Effector CD8-positive, alpha-beta T cell (primary cell): ENCODE results near the gene STOX1.
"Not testable (repeated sequence)": the region's sequence is repeated elsewhere in the genome, so short reads cannot be mapped to it uniquely, and the experiment has no call there.

Experiments
- DNase-seq: peaks from one replicate; lab custom pipeline; 2025; lab: John Stamatoyannopoulos, UW
- total RNA-seq, 4 experiments: gene quantifications; one replicate each; lab custom pipeline; 2026; lab: John Stamatoyannopoulos, UW

Gene STOX1, protein sequence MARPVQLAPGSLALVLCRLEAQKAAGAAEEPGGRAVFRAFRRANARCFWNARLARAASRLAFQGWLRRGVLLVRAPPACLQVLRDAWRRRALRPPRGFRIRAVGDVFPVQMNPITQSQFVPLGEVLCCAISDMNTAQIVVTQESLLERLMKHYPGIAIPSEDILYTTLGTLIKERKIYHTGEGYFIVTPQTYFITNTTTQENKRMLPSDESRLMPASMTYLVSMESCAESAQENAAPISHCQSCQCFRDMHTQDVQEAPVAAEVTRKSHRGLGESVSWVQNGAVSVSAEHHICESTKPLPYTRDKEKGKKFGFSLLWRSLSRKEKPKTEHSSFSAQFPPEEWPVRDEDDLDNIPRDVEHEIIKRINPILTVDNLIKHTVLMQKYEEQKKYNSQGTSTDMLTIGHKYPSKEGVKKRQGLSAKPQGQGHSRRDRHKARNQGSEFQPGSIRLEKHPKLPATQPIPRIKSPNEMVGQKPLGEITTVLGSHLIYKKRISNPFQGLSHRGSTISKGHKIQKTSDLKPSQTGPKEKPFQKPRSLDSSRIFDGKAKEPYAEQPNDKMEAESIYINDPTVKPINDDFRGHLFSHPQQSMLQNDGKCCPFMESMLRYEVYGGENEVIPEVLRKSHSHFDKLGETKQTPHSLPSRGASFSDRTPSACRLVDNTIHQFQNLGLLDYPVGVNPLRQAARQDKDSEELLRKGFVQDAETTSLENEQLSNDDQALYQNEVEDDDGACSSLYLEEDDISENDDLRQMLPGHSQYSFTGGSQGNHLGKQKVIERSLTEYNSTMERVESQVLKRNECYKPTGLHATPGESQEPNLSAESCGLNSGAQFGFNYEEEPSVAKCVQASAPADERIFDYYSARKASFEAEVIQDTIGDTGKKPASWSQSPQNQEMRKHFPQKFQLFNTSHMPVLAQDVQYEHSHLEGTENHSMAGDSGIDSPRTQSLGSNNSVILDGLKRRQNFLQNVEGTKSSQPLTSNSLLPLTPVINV
- 0 to 1.1 (median 0.61) reads per million in 4 experiments for total RNA-seq

DNA sequence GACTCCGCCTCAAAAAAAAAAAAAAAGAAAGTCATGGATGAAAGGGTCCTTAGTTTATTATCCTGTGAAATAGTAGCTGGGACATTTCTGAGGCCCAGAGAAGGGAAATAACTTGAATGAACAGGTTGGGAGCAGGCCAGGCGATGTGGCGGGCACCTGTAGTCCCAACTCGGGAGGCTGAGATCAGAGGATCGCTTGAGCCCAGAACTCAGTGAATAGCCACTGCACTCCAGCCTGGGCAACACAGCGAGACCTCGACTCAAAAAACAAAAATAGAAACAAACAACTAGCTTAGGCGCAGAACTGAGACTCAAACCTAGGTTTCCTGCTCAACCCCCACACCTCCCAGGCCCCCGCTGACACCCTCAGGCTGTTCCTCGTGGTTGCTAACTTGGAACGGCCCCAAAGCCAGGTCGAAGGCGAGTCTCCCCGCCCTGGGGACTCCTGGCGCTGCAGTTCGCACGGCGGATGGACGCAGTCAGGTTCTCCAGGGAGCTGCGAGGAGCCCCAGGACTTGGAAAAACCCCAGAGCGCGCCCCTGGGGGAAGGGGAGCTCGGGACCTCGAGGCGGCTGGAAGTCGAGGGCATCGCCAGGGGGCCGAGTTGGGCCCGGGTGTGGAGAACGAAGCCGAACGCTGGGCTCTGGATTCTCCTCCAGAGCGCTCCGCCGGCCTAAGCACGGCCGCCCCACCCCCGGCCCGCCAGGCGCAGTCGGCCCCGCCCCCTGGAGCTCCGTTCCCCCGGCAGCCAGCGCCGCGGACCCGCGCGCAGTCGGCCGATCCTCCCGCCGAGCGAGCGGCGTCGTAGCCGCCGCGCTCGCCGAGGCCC is at the start of gene STOX1:
TSS of gene STOX1 (plus strand) at position 768 of the 828 bp plus-strand sequence. CDS start 93 bp downstream, outside the sequence.
- peak; percentile 21 for DNase-seq

DNA sequence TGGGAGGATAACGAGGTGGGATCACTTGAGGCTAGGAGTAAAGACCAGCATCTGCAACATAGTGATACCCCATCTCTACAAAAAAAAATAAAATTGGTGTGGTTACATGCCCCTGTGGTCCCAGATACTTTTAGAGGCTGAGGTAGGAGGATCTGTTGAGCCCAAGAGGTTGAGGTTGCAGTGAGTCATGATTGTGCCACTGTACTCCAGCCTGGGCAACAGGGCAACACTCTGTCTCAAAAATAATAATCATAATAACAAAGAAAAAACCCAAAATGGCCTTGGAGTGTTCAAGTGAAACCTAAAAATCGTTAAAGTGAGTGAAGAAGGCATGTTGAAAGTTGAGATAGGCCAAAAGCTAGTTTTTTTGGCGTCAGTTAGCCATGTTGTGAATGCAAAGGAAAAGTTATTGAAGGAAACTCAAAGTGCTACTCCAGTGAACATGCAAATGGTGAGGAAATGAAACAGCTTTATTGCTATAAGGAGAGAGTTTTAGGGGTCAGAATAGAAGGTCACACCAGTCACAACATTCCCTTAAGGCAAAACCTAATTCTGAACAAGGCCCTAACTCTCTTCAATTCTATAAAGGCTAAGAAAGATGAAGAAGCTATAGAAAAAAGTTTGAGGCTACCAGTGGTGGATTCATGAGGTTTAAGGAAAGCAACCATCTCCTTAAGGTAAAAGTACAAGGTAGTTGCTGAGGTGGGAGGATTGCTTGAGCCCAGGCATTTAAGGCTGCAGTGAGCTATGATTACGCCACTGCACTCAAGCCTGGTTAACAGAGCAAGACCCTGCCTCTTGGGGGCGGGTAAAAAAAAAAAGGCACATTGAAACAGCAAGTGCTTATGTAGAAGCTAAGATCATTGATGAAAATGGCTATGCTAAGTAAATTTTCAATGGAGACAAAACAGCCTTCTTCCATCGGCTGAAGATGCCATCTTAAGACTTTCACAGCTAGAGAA is 45.4 kb upstream of the STOX1 start:
- DNase-seq, result no peak

DNA sequence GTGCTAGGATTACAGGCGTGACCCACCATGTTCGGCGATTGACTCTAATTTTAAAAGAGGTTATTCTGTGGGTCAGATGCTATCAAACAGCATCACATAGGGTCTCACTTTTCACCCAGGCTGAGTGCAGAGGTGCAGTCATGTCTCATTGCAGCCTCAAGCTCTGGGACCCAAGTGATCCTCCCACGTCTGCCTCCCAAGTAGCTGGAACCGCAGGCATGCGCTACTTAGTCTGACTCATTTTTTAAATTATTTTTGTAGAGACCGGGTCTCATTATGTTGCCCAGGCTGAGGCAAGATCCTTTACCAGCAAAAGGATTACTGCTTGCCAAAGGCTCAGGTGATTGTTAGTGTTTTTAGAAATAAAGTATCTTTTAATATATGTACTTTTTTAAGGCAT is 42.9 kb upstream of the STOX1 start:
- no peak for DNase-seq

DNA sequence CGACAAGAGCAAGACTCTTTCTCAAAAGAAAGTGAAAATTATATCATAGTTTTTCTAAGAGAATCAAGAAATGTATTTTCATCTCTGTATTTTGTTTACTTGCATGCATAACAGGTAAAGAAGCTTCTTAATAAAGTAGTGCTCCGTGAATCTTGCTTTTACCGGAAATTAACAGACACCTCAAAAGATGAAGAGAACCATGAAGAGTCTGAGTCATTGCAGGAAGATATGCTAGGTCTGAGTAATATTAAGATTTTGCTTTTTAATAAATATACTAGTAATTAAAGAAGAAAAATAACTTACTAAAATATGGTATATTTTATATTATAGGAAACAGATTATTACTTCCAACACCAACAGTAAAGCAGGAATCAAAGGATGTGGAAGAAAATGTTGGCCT is 39.5 kb upstream of the STOX1 start:
- no peak for DNase-seq

DNA sequence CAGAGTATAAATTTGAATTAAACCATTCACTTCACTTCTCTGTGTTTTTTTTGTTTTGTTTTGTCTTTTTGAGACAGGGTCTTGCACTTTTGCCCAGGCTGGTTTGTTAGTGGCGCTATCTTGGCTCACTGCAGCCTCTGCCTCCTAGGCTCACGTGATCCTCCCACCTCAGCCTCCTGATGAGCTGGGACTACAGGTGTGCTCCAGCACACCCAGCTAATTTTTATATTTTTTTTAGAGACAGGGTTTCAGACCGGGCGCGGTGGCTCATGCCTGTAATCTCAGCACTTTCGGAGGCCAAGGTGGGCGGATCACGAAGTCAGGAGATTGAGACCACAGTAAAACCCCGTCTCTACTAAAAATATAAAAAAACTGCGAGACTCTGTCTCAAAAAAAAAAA is 36.9 kb upstream of the STOX1 start:
- no peak for DNase-seq

DNA sequence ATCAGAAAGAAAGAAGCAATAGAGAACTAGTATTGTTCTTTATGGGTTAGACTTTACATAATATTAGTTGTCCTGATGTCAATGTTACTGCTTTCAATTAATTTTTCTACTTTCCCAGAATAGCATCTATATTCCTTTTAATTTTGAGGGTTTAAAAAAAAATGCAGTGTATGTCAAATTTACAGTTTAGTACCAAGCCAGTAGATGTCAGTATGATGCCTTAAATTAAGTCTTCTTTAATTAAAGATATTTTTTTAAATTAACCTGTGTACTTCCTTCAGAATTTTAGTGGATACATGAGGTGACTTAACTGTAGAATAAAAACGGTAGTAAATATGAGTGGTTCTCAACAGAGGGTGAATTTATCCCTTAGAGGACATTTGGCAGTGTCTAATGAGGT is 35.2 kb upstream of the STOX1 start:
- no peak for DNase-seq

DNA sequence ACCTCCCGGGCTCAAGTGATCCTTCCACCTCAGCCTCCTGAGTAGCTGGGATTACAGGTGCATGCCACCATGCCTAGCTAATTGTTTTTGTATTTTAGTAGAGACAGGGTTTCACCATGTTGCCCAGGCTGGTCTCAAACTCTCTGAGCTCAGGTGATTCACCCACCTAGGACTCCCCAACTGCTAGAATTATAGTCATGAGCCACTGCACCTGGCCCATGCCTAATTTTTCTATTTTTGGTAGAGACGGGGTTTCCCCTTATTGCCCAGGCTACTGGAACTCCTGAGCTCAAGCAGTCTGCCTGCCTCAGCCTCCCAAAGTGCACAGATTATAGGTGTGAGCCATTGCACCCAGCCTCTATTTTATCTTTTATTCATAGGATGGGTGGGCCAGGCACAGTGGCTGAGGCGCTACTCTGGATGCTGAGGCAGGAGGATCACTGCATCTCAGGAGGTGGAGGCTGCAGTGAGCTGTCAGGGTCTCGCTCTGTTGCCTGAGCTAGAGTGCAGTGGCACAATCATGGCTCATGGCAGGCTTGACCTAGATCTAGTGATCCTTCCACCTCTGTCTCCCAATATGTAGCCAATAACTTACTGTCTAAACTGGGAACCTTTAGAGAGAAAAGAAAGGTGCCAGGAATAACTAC is 31.3 kb upstream of the STOX1 start:
- DNase-seq, result no peak

DNA sequence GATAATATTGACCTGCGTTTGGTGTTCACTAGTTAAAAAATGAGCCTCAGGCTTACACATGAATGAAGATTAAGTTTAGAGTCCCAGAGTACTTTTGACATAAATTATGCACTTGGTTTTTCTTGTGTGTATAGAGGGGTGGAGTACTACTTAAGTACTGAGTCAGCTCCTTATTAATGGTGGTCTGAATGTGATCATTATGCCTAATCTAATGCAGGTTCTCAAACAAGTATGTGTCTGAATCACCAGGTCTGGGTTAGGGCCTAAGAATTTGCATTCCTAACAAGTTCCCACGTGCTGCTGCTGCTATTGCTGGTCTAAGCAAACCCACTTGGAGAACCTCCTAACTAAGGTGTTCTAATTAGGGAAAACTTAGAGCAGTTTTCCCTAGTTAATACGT is 30.7 kb upstream of the STOX1 start:
- no peak for DNase-seq

DNA sequence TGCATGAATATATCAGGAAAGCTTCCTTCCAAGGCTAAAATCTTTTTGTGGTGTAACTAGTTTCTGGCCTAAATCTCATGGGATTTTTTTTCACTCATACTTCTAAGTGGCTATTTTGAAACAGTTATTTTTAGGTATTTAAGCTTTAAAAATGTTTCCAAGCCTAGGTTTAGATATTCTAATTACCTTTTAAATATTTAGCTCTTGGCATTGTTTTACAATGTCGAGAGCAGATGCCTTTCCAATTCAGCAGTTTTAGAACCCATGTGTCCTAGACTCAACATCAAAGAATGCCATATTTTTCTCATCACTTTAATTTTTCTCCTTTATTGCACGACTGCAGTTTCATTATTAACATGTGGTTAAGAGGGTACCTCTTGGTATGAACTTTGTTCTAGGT is 27.1 kb upstream of the STOX1 start:
- no peak for DNase-seq

DNA sequence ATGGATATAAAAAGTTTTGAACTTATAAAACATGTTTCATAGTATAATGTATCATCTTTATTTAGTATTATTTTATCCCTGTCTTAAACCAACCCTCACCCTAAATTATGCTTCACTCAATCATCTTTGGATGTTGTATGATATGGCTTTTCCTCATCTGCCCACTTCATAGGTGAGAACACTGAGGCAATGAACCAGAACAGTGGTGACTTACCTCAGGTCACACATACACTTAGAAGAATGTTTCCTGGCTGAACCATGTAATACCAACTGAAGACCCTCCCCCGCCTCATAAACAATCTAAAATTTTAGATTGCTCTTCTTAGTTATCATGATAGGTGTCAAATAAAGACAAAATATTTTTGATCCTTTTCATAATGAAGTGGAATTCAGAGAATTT is 22.6 kb upstream of the STOX1 start:
- no peak for DNase-seq

DNA sequence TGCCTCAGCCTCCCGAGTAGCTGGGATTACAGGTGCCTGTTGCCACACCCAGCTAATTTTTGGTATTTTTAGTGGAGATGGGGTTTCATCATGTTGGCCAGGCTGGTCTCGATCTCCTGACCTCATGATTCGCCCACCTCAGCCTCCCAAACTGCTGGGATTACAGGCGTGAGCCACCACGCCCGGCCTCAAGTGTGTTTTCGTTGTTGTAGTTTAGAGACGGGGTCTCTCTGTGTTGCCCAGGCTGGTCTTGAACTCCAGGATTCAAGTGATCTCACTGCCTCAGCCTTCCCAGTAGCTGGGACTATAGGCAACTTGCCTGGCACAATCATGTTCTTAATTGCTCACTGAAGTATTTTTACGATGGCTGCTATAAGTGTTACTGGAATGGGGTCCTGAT is 16.5 kb upstream of the STOX1 start:
- DNase-seq, result not testable (repeated sequence)

DNA sequence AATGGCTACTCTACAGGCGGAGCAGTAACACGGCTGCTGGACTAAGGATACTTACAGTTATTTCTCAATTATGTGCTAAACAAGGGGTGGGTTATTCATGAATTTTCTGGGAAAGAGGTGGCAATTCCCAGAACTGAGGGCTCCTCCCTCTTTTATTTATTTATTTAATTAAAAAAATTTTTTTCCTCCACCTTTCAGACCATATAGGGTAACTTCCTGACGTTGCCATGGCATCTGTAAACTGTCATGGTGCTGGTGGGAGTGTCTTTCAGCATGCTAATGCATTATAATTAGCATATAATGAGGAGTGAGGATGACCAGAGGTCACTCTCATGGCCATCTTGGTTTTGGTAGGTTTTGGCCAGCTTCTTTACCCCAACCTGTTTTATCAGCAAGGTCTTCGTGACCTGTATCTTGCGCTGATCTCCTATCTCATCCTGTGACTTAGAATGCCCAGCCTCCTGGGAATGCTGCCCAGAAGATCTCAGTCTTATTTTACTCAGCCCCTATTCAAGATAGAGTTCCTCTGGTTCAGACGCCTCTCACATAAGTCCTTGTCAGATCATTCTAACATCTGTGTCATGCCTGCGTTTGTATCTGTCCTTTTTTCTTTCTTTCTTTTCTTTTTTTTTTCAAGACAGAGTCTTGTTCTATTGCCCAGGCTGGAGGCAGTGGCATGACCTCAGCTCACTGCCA is 15.9 kb upstream of the STOX1 start:
- no peak for DNase-seq

DNA sequence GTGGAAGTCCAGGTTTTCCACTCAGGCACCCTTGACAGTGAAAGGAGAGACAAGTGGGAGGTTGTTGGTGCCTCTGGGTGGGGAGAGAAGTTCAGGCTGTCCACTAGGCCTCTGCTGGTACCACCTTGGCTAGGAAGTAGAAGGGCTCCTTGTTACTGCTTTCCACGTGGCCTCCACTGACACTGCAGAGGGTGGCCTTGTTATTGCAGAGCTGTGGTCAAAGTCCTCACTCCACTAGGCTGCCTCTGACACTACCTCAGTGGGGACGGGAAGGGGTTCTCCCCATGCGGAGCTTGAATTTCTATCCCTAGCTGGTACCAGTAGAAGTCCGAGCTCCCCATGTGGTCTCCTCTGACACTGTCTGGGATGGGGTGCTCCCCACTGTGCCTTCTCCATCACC is 14.9 kb upstream of the STOX1 start:
- no peak for DNase-seq

DNA sequence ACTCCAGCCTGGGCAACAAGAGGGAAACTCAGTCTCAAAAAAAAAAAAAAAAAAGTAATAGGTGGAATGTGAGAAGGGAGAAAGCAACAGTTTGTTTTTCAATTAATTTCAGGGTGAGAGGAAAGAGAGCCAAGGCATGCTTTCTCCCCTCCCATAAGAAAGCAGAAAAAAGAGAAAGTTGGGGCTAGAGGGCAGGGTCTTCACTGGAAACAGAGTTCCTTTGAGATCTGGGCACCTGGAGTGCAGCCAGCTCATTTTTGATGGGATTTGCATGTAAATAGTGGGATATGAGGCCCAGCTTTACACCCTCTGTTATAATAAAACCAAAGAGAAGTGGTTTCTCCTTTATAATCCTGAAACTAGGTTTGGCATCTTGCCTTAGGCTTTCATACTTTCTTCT is 13.8 kb upstream of the STOX1 start:
- DNase-seq, result no peak

DNA sequence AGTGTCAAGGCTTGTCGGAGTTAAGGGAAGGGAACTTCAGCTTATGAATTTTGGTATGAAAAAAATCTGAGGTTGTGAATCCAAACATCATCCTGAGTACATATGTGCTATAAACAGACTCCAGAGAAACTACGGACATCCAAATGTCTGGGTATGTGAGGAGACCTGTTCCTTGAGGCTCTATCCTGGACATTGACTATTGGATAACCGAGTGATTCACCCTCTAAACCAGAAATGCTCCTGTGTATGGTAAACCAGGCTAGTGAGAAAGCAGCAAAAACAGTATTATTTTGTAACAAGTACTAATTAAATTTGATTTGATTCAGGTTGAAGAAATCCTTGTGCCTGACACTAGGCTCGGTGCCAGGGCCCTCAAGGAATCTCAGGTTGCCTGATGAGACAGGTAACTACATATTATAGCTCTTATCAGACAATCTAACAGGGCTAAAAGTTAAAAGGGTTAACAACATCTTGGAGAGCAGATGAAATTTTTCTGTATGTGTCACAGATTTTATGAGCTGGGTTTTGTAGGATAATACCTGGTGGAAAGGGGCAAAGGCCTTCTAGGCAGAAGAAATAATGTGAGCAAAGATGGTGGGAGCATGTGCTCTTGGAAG is 10.4 kb upstream of the STOX1 start:
- DNase-seq, result no peak

DNA sequence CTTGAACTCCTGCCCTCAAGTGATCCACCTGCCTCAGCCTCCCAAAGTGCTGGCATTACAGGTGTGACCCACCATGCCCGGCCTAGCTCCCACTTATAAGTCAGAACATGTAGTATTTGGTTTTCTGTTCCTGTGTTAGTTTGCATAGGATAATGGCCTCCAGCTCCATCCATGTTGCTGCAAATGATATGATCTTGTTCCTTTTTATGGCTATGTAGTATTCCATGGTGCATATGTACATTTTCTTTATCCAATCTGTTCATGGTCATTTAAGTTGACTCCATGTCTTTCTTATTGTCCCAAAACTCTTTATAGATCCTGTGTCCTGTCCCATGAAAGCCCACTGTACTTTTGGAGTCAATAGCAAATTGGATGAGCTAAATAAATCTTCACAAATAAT is 7.0 kb upstream of the STOX1 start:
- not testable (repeated sequence) for DNase-seq

DNA sequence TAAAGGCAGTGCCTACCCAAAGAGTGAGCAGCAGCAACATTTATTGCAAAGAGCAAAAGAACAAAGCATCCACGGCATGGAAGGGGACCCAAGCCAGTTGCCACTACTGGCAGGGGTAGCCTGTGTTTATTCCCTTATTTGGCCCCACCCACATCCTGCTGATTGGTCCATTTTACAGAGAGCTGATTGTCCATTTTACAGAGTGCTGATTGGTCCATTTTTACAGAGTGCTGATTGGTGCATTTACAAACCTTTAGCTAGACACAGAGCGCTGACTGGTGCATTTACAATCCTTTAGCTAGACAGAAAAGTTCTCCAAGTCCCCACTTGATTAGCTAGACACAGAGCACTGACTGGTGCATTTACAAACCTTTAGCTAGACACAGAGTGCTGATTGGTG is 4.7 kb upstream of the STOX1 start:
- DNase-seq, result not testable (repeated sequence)

DNA sequence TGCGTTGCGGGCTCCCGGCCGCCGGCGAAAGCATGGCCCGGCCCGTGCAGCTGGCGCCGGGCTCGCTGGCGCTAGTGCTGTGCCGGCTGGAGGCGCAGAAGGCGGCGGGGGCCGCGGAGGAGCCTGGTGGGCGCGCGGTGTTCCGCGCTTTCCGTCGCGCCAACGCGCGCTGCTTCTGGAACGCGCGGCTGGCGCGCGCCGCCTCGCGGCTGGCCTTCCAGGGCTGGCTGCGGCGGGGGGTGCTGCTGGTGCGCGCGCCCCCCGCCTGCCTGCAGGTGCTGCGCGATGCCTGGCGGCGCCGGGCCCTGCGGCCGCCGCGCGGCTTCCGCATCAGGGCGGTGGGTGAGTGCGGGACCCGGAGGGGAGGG is 245 bp downstream of the STOX1 start:
- not testable (repeated sequence) for DNase-seq

DNA sequence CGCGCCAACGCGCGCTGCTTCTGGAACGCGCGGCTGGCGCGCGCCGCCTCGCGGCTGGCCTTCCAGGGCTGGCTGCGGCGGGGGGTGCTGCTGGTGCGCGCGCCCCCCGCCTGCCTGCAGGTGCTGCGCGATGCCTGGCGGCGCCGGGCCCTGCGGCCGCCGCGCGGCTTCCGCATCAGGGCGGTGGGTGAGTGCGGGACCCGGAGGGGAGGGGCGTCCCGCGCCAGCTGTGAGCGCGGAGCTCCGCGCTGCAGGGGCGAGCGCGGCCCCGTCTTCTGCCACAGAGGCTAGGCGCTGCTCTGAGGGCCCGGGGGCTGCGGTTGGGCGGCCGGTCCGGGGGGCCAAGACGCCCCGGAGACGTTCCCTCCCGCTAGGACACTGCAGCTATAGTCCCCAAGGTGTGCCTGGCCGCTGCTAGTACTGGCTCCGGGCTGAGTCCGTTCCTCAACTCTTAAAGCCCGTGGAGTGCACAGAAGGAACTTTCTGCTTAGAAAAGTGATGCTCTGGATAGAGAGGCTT is 811 bp downstream of the STOX1 start:
- not testable (repeated sequence) for DNase-seq
